ENCODE data around the gene ITGBL1. TPM values are rescaled to one million over a fixed set of nuclear protein-coding genes. Genes with fewer than 3 reads are reported as not detected.

The ITGBL1 gene
- total RNA-seq, 2 experiments from 2014 or later: not detected

- no peaks in the 10 kb centered on the region for H3K27me3 ChIP-seq (ENCODE audit: control insufficient read depth in 1 of 2, insufficient read depth in 2 of 2, low read length in 2 of 2)
- no peak overlapping the region for H3K4me3 ChIP-seq (ENCODE audit: low read length)
- Mint-ChIP-seq H3K27me3 (no peaks in the 10 kb centered on the region), H3K4me1 (ENCODE audit: low read depth) (no peaks in the 10 kb centered on the region), H3K4me3 (no peak overlapping the region), H3K36me3 (ENCODE audit: low read depth) (no peaks in the 10 kb centered on the region), H3K27ac (no peak overlapping the region), H3K9me3 (no peaks in the 10 kb centered on the region)
- no peak overlapping the region for H3K27ac ChIP-seq (ENCODE audit: low read depth in 1 of 2, low read length in 2 of 2)
- no peaks in the 10 kb centered on the region for H3K9me3 ChIP-seq (ENCODE audit: control insufficient read depth in 1 of 2, insufficient read depth in 1 of 2, low read length in 2 of 2)
- H3K36me3 ChIP-seq (ENCODE audit: insufficient read depth, low read length): no peaks in the 10 kb centered on the region
- no peak for DNase-seq
- CTCF ChIA-PET: no interaction called here
- no peak for ATAC-seq (ENCODE audit: poor library complexity)
- TF ChIP-seq CTCF (IDR thresholded peaks at IDR 0.05): no peak
- intact Hi-C loops (cut with DNase I, micrococcal nuclease): no loop called here
- POLR2A ChIA-PET: no interaction called here
- no peaks in the 10 kb centered on the region for H3K4me1 ChIP-seq (ENCODE audit: insufficient read depth, low read length)
Observed at GRCh38 chr13:101567841-101568240, 115.4 kb downstream of the ITGBL1 start.

- Histone ChIP-seq H3K9me3 (ENCODE audit: control insufficient read depth in 1 of 2, insufficient read depth in 1 of 2, low read length in 2 of 2) (no peaks in the 10 kb centered on the region), H3K36me3 (ENCODE audit: insufficient read depth, low read length) (no peaks in the 10 kb centered on the region), H3K4me1 (ENCODE audit: insufficient read depth, low read length) (no peaks in the 10 kb centered on the region), H3K27me3 (ENCODE audit: control insufficient read depth in 1 of 2, insufficient read depth in 2 of 2, low read length in 2 of 2) (no peaks in the 10 kb centered on the region), H3K27ac (ENCODE audit: low read depth in 1 of 2, low read length in 2 of 2) (no peak overlapping the region), H3K4me3 (ENCODE audit: low read length) (no peak overlapping the region)
- Mint-ChIP-seq H3K4me1 (ENCODE audit: low read depth) (no peaks in the 10 kb centered on the region), H3K36me3 (ENCODE audit: low read depth) (no peaks in the 10 kb centered on the region), H3K27ac (no peak overlapping the region), H3K4me3 (no peak overlapping the region), H3K9me3 (no peaks in the 10 kb centered on the region), H3K27me3 (no peaks in the 10 kb centered on the region)
- no peak for DNase-seq
- ChIA-PET POLR2A (no interaction called here), CTCF (no interaction called here)
- ATAC-seq (ENCODE audit: poor library complexity): no peak
- intact Hi-C loops (cut with DNase I, micrococcal nuclease): no loop called here
- TF ChIP-seq CTCF (IDR thresholded peaks at IDR 0.05): no peak
Observed at GRCh38 chr13:101569807-101570206, 117.3 kb downstream of the ITGBL1 start.

GRCh38 chr13:101570410-101570809 is 117.9 kb downstream of the ITGBL1 start:
- H3K27ac Mint-ChIP-seq: no peak overlapping the region
- H3K27ac ChIP-seq (ENCODE audit: low read depth in 1 of 2, low read length in 2 of 2): no peak overlapping the region
- POLR2A ChIA-PET: no interaction called here
- no peak for ATAC-seq (ENCODE audit: poor library complexity)
- no peak overlapping the region for H3K4me3 Mint-ChIP-seq
- H3K36me3 ChIP-seq (ENCODE audit: insufficient read depth, low read length): no peaks in the 10 kb centered on the region
- H3K4me1 Mint-ChIP-seq (ENCODE audit: low read depth): no peaks in the 10 kb centered on the region
- H3K4me3 ChIP-seq (ENCODE audit: low read length): no peak overlapping the region
- CTCF ChIA-PET: no interaction called here
- H3K9me3 ChIP-seq (ENCODE audit: control insufficient read depth in 1 of 2, insufficient read depth in 1 of 2, low read length in 2 of 2): no peaks in the 10 kb centered on the region
- no peaks in the 10 kb centered on the region for H3K9me3 Mint-ChIP-seq
- H3K27me3 Mint-ChIP-seq: no peaks in the 10 kb centered on the region
- H3K36me3 Mint-ChIP-seq (ENCODE audit: low read depth): no peaks in the 10 kb centered on the region
- no peak for DNase-seq
- intact Hi-C loops (cut with DNase I, micrococcal nuclease): no loop called here
- H3K27me3 ChIP-seq (ENCODE audit: control insufficient read depth in 1 of 2, insufficient read depth in 2 of 2, low read length in 2 of 2): no peaks in the 10 kb centered on the region
- no peaks in the 10 kb centered on the region for H3K4me1 ChIP-seq (ENCODE audit: insufficient read depth, low read length)
- no peak for TF ChIP-seq CTCF (IDR thresholded peaks at IDR 0.05)
